NOMO-1 (cell line): Measurements from ENCODE around the gene MKRN2.
"Not testable (repeated sequence)": the region's sequence is repeated elsewhere in the genome, so short reads cannot be mapped to it uniquely, and the experiment has no call there.

Source experiments
- DNase-seq, 2 experiments: peaks; one replicate each; lab custom pipeline; 2025; ENCODE audit not compliant: unreplicated experiment in 2 of 2; lab: John Stamatoyannopoulos, UW

MKRN2 gene, protein sequence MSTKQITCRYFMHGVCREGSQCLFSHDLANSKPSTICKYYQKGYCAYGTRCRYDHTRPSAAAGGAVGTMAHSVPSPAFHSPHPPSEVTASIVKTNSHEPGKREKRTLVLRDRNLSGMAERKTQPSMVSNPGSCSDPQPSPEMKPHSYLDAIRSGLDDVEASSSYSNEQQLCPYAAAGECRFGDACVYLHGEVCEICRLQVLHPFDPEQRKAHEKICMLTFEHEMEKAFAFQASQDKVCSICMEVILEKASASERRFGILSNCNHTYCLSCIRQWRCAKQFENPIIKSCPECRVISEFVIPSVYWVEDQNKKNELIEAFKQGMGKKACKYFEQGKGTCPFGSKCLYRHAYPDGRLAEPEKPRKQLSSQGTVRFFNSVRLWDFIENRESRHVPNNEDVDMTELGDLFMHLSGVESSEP

DNA sequence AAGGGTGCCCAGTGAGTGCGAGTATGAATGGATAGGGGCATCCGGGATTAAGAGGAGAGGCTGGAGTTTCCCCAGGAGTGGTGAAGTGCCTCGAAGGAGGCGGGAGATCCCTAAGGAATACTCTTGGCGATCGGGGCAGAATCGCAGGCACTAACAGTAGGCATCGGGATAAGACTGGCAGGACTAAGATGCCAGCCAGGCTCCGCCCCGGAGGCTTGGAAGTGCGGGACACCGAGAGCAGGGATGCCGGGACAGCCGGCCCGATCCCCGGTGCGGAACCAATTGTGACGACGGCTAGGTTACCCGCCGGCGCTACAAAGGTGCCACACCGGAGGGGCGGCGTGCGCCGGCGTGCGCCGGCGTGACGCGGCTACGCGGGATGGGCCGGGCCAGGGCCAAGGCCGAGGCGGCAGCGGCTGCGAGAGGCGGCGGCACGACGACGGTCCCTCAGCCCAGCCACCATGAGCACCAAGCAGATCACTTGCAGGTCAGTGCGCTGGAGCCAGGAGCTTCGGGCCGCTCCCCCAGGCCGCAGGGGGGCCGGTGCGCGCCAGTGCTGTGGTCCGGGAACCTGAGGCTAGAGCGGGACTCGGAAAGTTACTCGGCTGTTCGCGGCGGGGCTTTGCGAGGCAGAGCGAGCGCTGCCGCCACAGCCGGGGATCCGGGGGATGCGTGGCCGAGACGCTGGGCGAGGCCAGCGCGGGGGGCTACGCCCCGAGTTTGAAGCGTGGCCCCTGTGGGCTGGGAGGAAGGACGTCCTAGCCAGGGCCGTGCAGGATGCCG is at the start of gene MKRN2:
TSS of gene MKRN2 (plus strand) at position 398 of the 783 bp plus-strand sequence. CDS start at position 462, 64 bp downstream.
- DNase-seq = peak; percentile 68 to 92

DNA sequence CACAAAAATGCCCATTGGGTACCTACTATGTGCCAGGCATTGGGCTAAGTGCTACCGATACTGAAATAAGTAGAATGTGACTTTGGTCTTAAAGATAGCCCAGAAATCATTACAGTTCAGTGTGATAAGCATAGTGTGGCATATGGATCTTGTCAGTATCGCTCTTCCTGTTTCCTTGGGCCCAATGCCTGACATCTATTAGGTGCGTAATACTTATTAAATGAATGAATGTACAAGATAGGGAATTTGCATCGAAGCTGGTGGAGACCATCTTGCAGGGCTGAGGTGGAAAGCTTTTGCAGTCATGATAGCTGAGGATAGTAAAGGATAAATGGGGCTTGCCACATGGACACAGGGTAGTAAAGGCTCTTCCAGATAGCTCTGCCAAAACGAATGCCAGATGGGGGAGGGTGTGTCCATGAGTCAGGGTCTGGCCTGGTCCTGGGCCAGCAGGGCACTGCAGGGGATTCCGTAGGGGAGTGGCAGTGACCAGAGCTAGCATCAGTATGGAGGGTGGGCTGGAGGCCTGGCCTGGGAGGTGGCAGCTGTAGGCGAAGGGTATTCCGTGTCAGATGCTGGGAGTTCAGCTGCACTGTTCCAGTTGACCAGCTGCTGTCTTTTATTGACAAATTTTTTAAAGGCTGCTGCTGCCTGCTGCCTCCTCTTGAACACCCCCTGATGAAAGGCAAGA is 49.2 kb upstream of the MKRN2 start:
- no peak for DNase-seq

- DNase-seq = no peak
These were observed 48.6 kb upstream of the MKRN2 start for GRCh38 chr3:12508291-12508700.

GRCh38 chr3:12509466-12509865 is 47.4 kb upstream of the MKRN2 start:
- DNase-seq = no peak

- no peak for DNase-seq
These were observed 44.3 kb upstream of the MKRN2 start for GRCh38 chr3:12512534-12513118.

DNA sequence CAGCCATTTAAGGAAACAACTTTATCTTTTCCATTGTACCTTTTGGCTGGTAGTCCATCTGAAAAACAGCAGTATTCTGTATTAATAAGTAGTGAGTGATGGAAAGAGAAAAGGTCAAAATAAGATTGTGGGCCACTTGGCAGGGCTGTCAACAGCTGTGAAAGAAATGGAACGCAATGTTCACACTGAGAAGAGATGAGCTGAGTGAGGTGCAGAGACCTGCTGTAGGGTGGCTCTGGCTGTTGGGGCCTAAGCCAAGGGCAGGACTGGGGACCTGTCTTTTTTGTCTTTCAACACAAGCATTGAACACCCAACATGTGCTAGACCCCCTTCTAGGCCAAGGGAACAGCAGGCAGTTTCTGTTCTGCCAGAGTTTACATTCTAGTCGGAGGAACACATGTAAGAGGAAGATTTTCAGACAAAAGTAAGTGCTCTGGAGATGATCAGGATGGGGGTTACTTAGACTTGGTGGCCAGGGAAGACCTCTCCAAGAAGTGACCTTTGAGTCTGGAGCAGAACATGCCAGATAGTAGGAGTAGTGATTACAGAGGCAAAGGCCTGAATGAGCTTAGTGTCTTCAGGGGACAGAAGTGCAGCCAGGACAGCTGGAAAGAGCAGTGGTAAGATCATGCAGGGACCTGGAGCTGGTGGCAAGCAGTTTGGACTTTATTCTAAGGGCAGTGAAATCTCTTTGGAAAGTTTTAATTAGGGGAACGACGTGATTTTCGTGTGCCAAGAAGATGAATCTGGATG is 43.0 kb upstream of the MKRN2 start:
- no peak for DNase-seq

DNA sequence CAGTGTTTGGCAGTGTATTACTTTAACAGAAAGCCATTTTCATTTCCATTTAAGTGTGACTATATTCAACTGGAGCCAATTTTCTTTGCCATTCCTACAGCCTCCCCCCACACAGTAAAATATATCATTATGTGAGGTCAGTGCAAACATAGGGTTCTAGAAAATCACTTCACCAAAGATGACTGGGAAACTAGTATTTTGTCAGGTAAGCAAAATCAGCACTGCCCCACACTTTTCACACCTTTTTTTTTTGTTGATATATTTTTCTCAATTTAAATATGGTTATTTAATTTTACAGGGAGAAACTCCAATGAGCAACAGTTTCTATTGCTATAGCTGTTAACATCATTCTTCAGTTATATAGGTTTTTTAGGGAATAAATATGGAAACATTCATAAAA is 41.3 kb upstream of the MKRN2 start:
- no peak for DNase-seq

GRCh38 chr3:12516873-12517272 is 40.0 kb upstream of the MKRN2 start:
- no peak for DNase-seq

GRCh38 chr3:12518261-12519028 is 38.4 kb upstream of the MKRN2 start:
- no peak for DNase-seq

DNA sequence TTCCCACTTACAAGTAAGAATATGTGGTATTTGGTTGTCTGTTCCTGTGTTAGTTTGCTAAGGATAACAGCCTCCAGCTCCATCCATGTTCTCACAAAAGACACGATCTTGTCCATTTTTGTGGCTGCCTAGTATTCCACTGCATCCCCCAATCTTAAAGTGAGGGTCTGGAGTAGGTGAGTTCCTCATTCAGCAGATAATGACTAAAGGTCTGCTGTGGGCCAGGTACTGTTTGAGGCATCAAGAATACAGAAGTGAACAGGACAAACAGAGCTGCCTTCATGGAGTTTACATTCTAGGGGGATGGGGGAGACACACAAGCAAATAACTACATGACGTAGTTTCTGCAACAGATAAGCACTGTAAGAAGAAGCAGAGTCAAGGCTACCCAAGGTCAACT is 35.9 kb upstream of the MKRN2 start:
- DNase-seq = no peak

GRCh38 chr3:12522721-12523120 is 34.2 kb upstream of the MKRN2 start:
- DNase-seq = no peak

- no peak for DNase-seq
These were observed 29.1 kb upstream of the MKRN2 start for GRCh38 chr3:12527757-12528143.

GRCh38 chr3:12532182-12532581 is 24.7 kb upstream of the MKRN2 start:
- no peak for DNase-seq

GRCh38 chr3:12536423-12536822 is 20.5 kb upstream of the MKRN2 start:
- DNase-seq = no peak

GRCh38 chr3:12541625-12542024 is 15.3 kb upstream of the MKRN2 start:
- DNase-seq = no peak

- not testable (repeated sequence) for DNase-seq
These were observed 13.4 kb upstream of the MKRN2 start for GRCh38 chr3:12543497-12543896.

DNA sequence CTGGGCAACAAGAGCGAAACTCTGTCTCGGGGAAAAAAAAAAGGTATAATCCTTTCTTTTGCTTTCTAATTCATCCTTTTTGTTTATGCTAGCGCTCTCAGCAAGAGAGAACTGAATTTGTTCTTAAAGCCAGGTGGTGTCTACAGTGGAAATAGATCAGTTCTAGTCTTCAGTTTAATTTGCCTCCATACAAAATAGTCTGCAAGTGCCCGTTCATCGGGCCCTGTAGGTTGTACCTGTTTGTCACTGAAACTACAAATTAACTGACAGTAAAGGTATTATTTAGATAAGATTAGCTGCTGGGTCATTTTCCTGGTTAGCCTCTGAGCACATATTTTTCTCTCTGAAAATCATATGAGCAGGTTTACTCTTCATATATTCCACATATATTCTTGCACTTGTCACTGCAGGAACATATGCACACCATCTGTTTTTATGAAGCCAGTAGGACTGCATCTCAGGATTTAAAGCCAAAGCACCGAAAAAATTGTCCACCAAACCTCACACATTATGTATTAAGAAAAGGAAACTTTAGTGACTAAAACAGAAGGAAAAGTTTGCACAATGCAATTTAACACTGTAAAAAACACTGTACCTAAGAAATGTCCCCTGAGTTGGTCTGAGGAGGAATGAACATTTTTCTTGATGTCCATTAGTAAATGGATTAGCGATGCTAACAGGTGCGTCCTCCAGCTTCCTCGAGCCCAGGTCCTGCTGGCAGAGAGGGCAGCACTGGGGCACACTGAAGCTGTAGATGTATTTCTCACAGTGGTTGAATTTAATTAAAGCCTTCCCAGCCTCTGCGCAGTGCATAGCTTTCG is 12.0 kb upstream of the MKRN2 start:
- no peak for DNase-seq

DNA sequence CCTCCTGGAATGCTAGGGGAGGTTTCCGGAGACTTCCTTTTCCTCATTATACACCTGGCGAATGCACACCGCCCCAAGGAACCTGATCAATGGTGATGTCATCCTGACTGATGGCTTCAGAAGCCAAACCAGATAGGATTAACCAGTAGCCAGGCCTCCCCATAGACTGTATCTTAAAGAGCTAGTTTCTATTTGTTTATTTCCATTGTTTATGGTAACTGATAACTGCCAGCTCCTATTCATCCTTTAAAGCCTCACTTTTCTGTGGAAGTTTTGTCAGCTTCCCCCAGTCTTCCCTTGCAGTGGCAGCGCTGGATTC is 11.5 kb upstream of the MKRN2 start, which contains the start of gene MKRN2OS:
TSS of gene MKRN2OS (minus strand) at position 27 of the 319 bp plus-strand sequence. CDS start 35 bp downstream, outside the sequence.
- DNase-seq = no peak
